ENCODE data around the gene SPATA4. TPM values are rescaled to one million over a fixed set of nuclear protein-coding genes. Genes with fewer than 3 reads are reported as not detected.

Gene SPATA4
- total RNA-seq (2022) (not detected in 2 replicates), Bru-seq, nascent RNA (not detected), BruChase-seq, experiment 1, labeled RNA remaining after a 2-hour chase (not detected), BruChase-seq, experiment 2, labeled RNA remaining after a 6-hour chase (not detected)
- long read RNA-seq = 0 reads

- BruUV-seq (replicated peaks) = no TSS peak
- H3K4me1 Mint-ChIP-seq (ENCODE audit: low read depth, unreplicated experiment) = peaks cover 5% of the 10 kb centered on the region
- H3K27me3 Mint-ChIP-seq (ENCODE audit: insufficient read depth, unreplicated experiment) = peaks cover 12% of the 10 kb centered on the region
- TF ChIP-seq, protein P1, sequence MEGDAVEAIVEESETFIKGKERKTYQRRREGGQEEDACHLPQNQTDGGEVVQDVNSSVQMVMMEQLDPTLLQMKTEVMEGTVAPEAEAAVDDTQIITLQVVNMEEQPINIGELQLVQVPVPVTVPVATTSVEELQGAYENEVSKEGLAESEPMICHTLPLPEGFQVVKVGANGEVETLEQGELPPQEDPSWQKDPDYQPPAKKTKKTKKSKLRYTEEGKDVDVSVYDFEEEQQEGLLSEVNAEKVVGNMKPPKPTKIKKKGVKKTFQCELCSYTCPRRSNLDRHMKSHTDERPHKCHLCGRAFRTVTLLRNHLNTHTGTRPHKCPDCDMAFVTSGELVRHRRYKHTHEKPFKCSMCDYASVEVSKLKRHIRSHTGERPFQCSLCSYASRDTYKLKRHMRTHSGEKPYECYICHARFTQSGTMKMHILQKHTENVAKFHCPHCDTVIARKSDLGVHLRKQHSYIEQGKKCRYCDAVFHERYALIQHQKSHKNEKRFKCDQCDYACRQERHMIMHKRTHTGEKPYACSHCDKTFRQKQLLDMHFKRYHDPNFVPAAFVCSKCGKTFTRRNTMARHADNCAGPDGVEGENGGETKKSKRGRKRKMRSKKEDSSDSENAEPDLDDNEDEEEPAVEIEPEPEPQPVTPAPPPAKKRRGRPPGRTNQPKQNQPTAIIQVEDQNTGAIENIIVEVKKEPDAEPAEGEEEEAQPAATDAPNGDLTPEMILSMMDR (IDR thresholded peaks at IDR 0.05; ENCODE audit: insufficient read depth in 1 of 2, low read depth in 1 of 2, low read length in 1 of 2, severe bottlenecking in 1 of 2, unreplicated experiment in 1 of 2) = no peak
- Histone ChIP-seq H3K27me3 (replicated peaks; ENCODE audit: control insufficient read depth, insufficient read depth, low read length) (no peaks in the 10 kb centered on the region), H3K9me3 (no peaks in the 10 kb centered on the region), H3K36me3 (ENCODE audit: control insufficient read depth, insufficient read depth, low read length) (no peaks in the 10 kb centered on the region), H3K4me1 (peaks cover 3% of the 10 kb centered on the region; the same call in 1 of the 2 replicates), H3K4me3 (ENCODE audit: low read depth, low read length) (peak within 1 kb of the TSS; percentile 51)
- DNase-seq = peak; percentile 88 to 89
- H3K36me3 Mint-ChIP-seq (ENCODE audit: insufficient read depth, unreplicated experiment) = peaks cover 6% of the 10 kb centered on the region
- H3K27ac Mint-ChIP-seq (ENCODE audit: unreplicated experiment) = peak within 1 kb of the TSS; percentile 84
- ChIA-PET POLR2A (no interaction called here), CTCF (interaction anchor here (0.7 kb wide), 1 partner anchor 146 kb away, joined by 3 read pairs; no protein-coding TSS in a partner anchor)
- intact Hi-C loops (cut with micrococcal nuclease; ENCODE audit: unreplicated experiment) = loop anchor here (1.0 to 5.0 kb wide), 2 partner anchors 82 to 124 kb away; partner anchors contain the start of gene SPCS3
- no peaks in the 10 kb centered on the region for H3K9me3 Mint-ChIP-seq (ENCODE audit: unreplicated experiment)
- peak within 1 kb of the TSS; percentile 84 for H3K4me3 Mint-ChIP-seq (ENCODE audit: unreplicated experiment)
These were observed at the start of gene SPATA4 for GRCh38 chr4:176195184-176195978. Gene SPATA4 (minus strand): TSS chr4:176195585. CDS start chr4:176195562, 23 bp downstream.

- H3K27ac Mint-ChIP-seq (ENCODE audit: unreplicated experiment) = no peak overlapping the region
- Histone ChIP-seq H3K36me3 (ENCODE audit: control insufficient read depth, insufficient read depth, low read length) (no peaks in the 10 kb centered on the region), H3K27me3 (replicated peaks; ENCODE audit: control insufficient read depth, insufficient read depth, low read length) (no peaks in the 10 kb centered on the region), H3K4me1 (no peaks in the 10 kb centered on the region), H3K9me3 (no peaks in the 10 kb centered on the region), H3K4me3 (ENCODE audit: low read depth, low read length) (no peak overlapping the region)
- DNase-seq = no peak
- intact Hi-C loops (cut with micrococcal nuclease; ENCODE audit: unreplicated experiment) = no loop called here
- TF ChIP-seq, protein P1 (IDR thresholded peaks at IDR 0.05; ENCODE audit: insufficient read depth in 1 of 2, low read depth in 1 of 2, low read length in 1 of 2, severe bottlenecking in 1 of 2, unreplicated experiment in 1 of 2) = no peak
- ChIA-PET CTCF (no interaction called here), POLR2A (no interaction called here)
- no peak overlapping the region for H3K4me3 Mint-ChIP-seq (ENCODE audit: unreplicated experiment)
- H3K4me1 Mint-ChIP-seq (ENCODE audit: low read depth, unreplicated experiment) = no peaks in the 10 kb centered on the region
- no peaks in the 10 kb centered on the region for H3K36me3 Mint-ChIP-seq (ENCODE audit: insufficient read depth, unreplicated experiment)
- BruUV-seq (replicated peaks) = no TSS peak
- H3K27me3 Mint-ChIP-seq (ENCODE audit: insufficient read depth, unreplicated experiment) = no peaks in the 10 kb centered on the region
- no peaks in the 10 kb centered on the region for H3K9me3 Mint-ChIP-seq (ENCODE audit: unreplicated experiment)
These were observed 47.5 kb upstream of the SPATA4 start for GRCh38 chr4:176242764-176243347.

DNA sequence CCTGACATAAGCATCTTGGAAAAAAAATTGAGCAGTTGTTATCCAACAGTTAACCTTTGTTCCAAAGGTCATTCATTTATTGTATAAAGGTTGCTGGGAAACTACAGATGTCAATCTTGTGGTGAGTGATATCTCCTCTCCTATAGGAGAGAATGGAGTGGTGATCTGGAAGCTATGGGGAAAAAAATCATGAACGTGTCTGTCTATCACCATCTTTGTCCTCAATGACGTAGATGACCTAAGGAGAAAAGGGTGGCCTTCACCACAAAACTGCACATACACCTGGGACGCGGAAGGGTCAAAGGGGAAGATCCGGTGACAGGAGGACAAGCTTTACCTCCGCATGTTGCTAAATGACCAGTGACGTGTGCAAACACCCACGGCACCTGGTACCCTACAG is 46.3 kb upstream of the SPATA4 start:
- intact Hi-C loops (cut with micrococcal nuclease; ENCODE audit: unreplicated experiment) = no loop called here
- H3K27me3 ChIP-seq (replicated peaks; ENCODE audit: control insufficient read depth, insufficient read depth, low read length) = no peaks in the 10 kb centered on the region
- no peak overlapping the region for H3K27ac Mint-ChIP-seq (ENCODE audit: unreplicated experiment)
- no peaks in the 10 kb centered on the region for H3K4me1 ChIP-seq
- no peaks in the 10 kb centered on the region for H3K9me3 ChIP-seq
- H3K4me3 ChIP-seq (ENCODE audit: low read depth, low read length) = no peak overlapping the region
- no peaks in the 10 kb centered on the region for H3K27me3 Mint-ChIP-seq (ENCODE audit: insufficient read depth, unreplicated experiment)
- H3K36me3 ChIP-seq (ENCODE audit: control insufficient read depth, insufficient read depth, low read length) = no peaks in the 10 kb centered on the region
- no peaks in the 10 kb centered on the region for H3K4me1 Mint-ChIP-seq (ENCODE audit: low read depth, unreplicated experiment)
- no TSS peak for BruUV-seq (replicated peaks)
- DNase-seq = no peak
- no peak overlapping the region for H3K4me3 Mint-ChIP-seq (ENCODE audit: unreplicated experiment)
- TF ChIP-seq, protein P1 (IDR thresholded peaks at IDR 0.05; ENCODE audit: insufficient read depth in 1 of 2, low read depth in 1 of 2, low read length in 1 of 2, severe bottlenecking in 1 of 2, unreplicated experiment in 1 of 2) = no peak
- CTCF ChIA-PET = no interaction called here
- no peaks in the 10 kb centered on the region for H3K36me3 Mint-ChIP-seq (ENCODE audit: insufficient read depth, unreplicated experiment)
- H3K9me3 Mint-ChIP-seq (ENCODE audit: unreplicated experiment) = no peaks in the 10 kb centered on the region
- POLR2A ChIA-PET = no interaction called here

All from Caco-2 (cell line).